ENCODE measurements around the gene PSTK.

PSTK gene

DNA sequence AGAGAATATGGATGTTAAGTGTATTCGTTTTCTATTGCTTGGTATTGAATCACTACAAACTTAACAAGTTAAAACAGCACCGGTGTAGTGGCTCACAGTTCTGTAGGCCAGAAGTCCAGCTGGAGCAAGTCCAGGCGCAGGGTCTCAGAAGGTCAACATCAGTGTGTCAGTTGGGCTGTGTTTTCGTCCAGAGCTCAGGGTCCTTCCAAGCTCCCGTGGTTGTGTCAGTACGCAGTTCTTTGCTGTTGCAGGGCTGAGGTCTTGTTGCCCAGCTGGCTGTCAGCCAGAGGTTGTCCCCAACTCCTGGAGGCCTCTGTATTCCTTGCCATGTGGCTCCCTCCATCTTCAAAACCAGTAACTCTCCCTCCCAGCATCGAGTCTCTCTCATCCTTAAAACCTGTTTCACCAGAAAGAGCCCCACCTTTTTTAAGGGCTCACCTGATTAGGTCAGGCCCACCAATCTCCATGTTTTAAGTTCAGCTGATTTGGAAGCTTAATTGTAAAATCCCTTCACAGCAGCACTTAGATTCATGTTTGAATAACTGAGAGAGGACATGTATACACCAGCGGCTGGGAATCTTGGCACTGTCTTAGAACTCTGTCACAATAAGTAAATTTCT, 55.4 kb downstream of the PSTK start:
- TF ChIP-seq CTCF (IDR thresholded peaks at IDR 0.05; ENCODE audit: low read depth, low read length) = no peak
- no peak overlapping the region for H3K4me3 ChIP-seq (ENCODE audit: low read depth, low read length)

GRCh38 chr10:123038782-123039631, 58.8 kb downstream of the PSTK start:
- no peak for TF ChIP-seq CTCF (IDR thresholded peaks at IDR 0.05; ENCODE audit: low read depth, low read length)

GRCh38 chr10:123039632-123039930, 59.4 kb downstream of the PSTK start:
- TF ChIP-seq CTCF (IDR thresholded peaks at IDR 0.05; ENCODE audit: low read depth, low read length) = no peak
- H3K4me3 ChIP-seq (ENCODE audit: low read depth, low read length) = no peak overlapping the region

More at GRCh38 chr10:123038782-123039631, 58.8 kb downstream of the PSTK start:
- H3K4me3 ChIP-seq (ENCODE audit: low read depth, low read length) = no peak overlapping the region

Measured in WI38 (cell line).